Neural cell (in vitro differentiated cells): ENCODE data around the gene RSPRY1. TPM values are rescaled to one million over a fixed set of nuclear protein-coding genes. Genes with fewer than 3 reads are reported as not detected.

ENCODE experiments used
- H2AFZ ChIP-seq: fragments of 200-600, 300-800 bp; sonication (generic), shearing (Covaris generic); 2 replicates; pipeline ENCODE4 v1.6.0; 2014; ENCODE audit warnings: low read depth, mild to moderate bottlenecking, antibody characterized with exemption, low read length, moderate library complexity
- H3F3A ChIP-seq: fragments of 200-600 bp; shearing (Covaris generic); 2 replicates; pipeline ENCODE4 v1.6.1; 2016; ENCODE audit warnings: mild to moderate bottlenecking, moderate library complexity, mixed read lengths, antibody characterized with exemption, low read length; ENCODE audit not compliant: insufficient read depth, poor library complexity, severe bottlenecking
- H3K27ac ChIP-seq: fragments of 200-600, 300-800 bp; sonication (generic), shearing (Covaris generic); 2 replicates; pipeline ENCODE4 v1.5.1; 2014; ENCODE audit warnings: mild to moderate bottlenecking, low read length, moderate library complexity
- H3K27me3 ChIP-seq: fragments of 300-800, 200-600 bp; sonication (generic), shearing (Covaris generic); 2 replicates; pipeline ENCODE4 v1.6.0; 2014; ENCODE audit warnings: mild to moderate bottlenecking, low read depth, low read length, moderate library complexity; ENCODE audit not compliant: insufficient read depth
- H3K36me3 ChIP-seq: fragments of 300-800, 200-600 bp; sonication (generic), shearing (Covaris generic); 2 replicates; pipeline ENCODE4 v1.5.1; 2014; ENCODE audit warnings: mild to moderate bottlenecking, antibody characterized with exemption, low read length, moderate library complexity; ENCODE audit not compliant: insufficient read depth
- H3K4me2 ChIP-seq: fragments of 300-800, 200-600 bp; sonication (generic), shearing (Covaris generic); 2 replicates; pipeline ENCODE4 v1.6.0; 2014; ENCODE audit warnings: mild to moderate bottlenecking, low read length
- H3K4me3 ChIP-seq: fragments of 300-800, 200-600 bp; sonication (generic), shearing (Covaris generic); 2 replicates; pipeline ENCODE4 v1.5.1; 2014; ENCODE audit warnings: mild to moderate bottlenecking, low read length, moderate library complexity
- H3K79me2 ChIP-seq: fragments of 200-600 bp; shearing (Covaris generic); replicated peaks from 2 replicates; pipeline ENCODE4 v1.6.0; 2014; ENCODE audit warnings: mild to moderate bottlenecking, low read length, moderate library complexity; ENCODE audit not compliant: insufficient read depth
- H3K9ac ChIP-seq: fragments of 300-800, 200-600 bp; sonication (generic), shearing (Covaris generic); 2 replicates; pipeline ENCODE4 v1.6.1; 2016; ENCODE audit warnings: mild to moderate bottlenecking, low read length, mixed read lengths
- H3K9me2 ChIP-seq: fragments of 200-600 bp; shearing (Covaris generic); 2 replicates; pipeline ENCODE4 v1.6.1; 2016; ENCODE audit warnings: mild to moderate bottlenecking, low read length, mixed read lengths; ENCODE audit not compliant: insufficient read depth
- H3K9me3 ChIP-seq: fragments of 200-600, 300-800 bp; sonication (generic), shearing (Covaris generic); 2 replicates; pipeline ENCODE4 v1.6.1; 2016; ENCODE audit warnings: mild to moderate bottlenecking, mixed run types, low read length, moderate library complexity, mixed read lengths
- H4K20me1 ChIP-seq: fragments of 200-600 bp; shearing (Covaris generic); 2 replicates; pipeline ENCODE4 v1.6.1; 2016; ENCODE audit warnings: mild to moderate bottlenecking, mixed run types; ENCODE audit not compliant: insufficient read depth
- CTCF ChIP-seq: fragments of 450-650 bp; IDR thresholded peaks from 2 replicates; pipeline ENCODE4 v1.5.1; 2014; ENCODE audit warnings: antibody characterized with exemption, mild to moderate bottlenecking, moderate library complexity; ENCODE audit not compliant: poor library complexity, severe bottlenecking
- EP300 ChIP-seq: fragments of 450-650 bp; conservative IDR thresholded peaks from 2 replicates; pipeline ENCODE4 v1.6.1; 2014; ENCODE audit warnings: antibody characterized with exemption, mild to moderate bottlenecking, moderate library complexity; ENCODE audit not compliant: poor library complexity, severe bottlenecking
- EZH2 ChIP-seq: fragments of 200-600, 300-800 bp; shearing (Covaris generic), sonication (generic); IDR thresholded peaks from 2 replicates; pipeline ENCODE4 v1.6.1; 2014; ENCODE audit warnings: antibody characterized with exemption, low read length, borderline replicate concordance, mild to moderate bottlenecking; ENCODE audit not compliant: insufficient read depth, poor library complexity, severe bottlenecking
- MXI1 ChIP-seq: fragments of 450-650 bp; conservative IDR thresholded peaks from 2 replicates; pipeline ENCODE4 v1.6.1; 2014; ENCODE audit warnings: antibody characterized with exemption, mild to moderate bottlenecking; ENCODE audit not compliant: poor library complexity, severe bottlenecking
- POLR2AphosphoS5 ChIP-seq: IDR thresholded peaks from 2 replicates; pipeline ENCODE4 v1.6.1; 2012
- RAD21 ChIP-seq: fragments of 450-650 bp; conservative IDR thresholded peaks from 2 replicates; pipeline ENCODE4 v1.6.1; 2014; ENCODE audit warnings: antibody characterized with exemption, mild to moderate bottlenecking, moderate library complexity
- REST ChIP-seq: IDR thresholded peaks from 2 replicates; pipeline ENCODE4 v1.6.1; 2012; ENCODE audit warnings: borderline replicate concordance
- SMC3 ChIP-seq: fragments of 450-650 bp; conservative IDR thresholded peaks from 2 replicates; pipeline ENCODE4 v1.6.1; 2014; ENCODE audit warnings: antibody characterized with exemption, mild to moderate bottlenecking, moderate library complexity; ENCODE audit not compliant: poor library complexity
- TAF1 ChIP-seq: IDR thresholded peaks from 2 replicates; pipeline ENCODE4 v1.6.1; 2012; ENCODE audit warnings: low read depth
- polyA plus RNA-seq: library from polyadenylated mRNA; depleted of rRNA; stranded (reverse); fragments of >200 nt; gene quantifications from 2 replicates; pipeline ENCODE4 v1.2.3, GENCODE V29; 2014

The RSPRY1 gene
- polyA plus RNA-seq, 1 donor from 2014 or later, result 62.0 TPM

GRCh38 chr16:57179215-57179828 is 6.8 kb upstream of the RSPRY1 start:
- no peak overlapping the region for H3K4me2 ChIP-seq
- H3F3A ChIP-seq, result no peaks in the 10 kb centered on the region
- H4K20me1 ChIP-seq, result no peaks in the 10 kb centered on the region
- H3K9ac ChIP-seq, result no peak overlapping the region
- H2AFZ ChIP-seq, result no peak overlapping the region
- H3K4me3 ChIP-seq, result no peak overlapping the region
- no peaks in the 10 kb centered on the region for H3K36me3 ChIP-seq
- TF ChIP-seq REST (no peak), TAF1 (no peak), SMC3 (no peak), RAD21 (no peak), EP300 (no peak), MXI1 (no peak), POLR2AphosphoS5 (no peak), EZH2 (no peak), CTCF (no peak)
- no peaks in the 10 kb centered on the region for H3K9me2 ChIP-seq
- H3K27me3 ChIP-seq, result no peaks in the 10 kb centered on the region
- peaks cover 55% of the 10 kb centered on the region for H3K79me2 ChIP-seq
- H3K27ac ChIP-seq, result no peak overlapping the region
- H3K9me3 ChIP-seq, result no peaks in the 10 kb centered on the region

DNA sequence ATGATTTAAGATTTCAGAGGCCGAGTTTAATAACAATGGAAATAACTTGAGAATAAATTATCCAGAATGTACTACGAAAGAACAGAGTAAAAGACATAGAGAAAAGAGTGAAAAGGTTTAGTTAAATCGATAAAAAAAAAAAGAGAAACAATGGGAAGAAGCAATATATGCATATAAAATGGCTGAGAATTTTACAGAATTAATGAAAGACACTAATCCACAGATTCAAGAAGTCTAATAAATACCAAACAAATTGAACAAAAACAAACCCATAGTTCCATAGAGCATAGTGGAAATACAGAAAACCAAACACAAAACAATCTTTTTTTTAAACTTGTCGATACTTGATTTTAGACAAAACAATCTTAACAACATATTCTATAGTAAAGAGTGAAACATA is 2.0 kb upstream of the RSPRY1 start:
- Histone ChIP-seq H2AFZ (no peak overlapping the region), H4K20me1 (no peaks in the 10 kb centered on the region), H3K4me2 (peak overlapping the region; percentile 100), H3K27me3 (no peaks in the 10 kb centered on the region), H3F3A (no peaks in the 10 kb centered on the region), H3K36me3 (no peaks in the 10 kb centered on the region), H3K9ac (no peak overlapping the region), H3K4me3 (peak overlapping the region; percentile 88), H3K79me2 (peaks cover 83% of the 10 kb centered on the region), H3K27ac (no peak overlapping the region), H3K9me2 (no peaks in the 10 kb centered on the region), H3K9me3 (no peaks in the 10 kb centered on the region)
- TF ChIP-seq EP300 (no peak), POLR2AphosphoS5 (no peak), RAD21 (no peak), SMC3 (no peak), REST (no peak), CTCF (no peak), TAF1 (no peak), EZH2 (no peak), MXI1 (no peak)
